CD4-positive, alpha-beta T cell treated with Interleukin-6 at 100 ng/mL for 8 hours (primary cell): ENCODE data around the gene ZDHHC14.
"Not testable (repeated sequence)": the region's sequence is repeated elsewhere in the genome, so short reads cannot be mapped to it uniquely, and the experiment has no call there.

Experiments used
- DNase-seq: peaks from one replicate; pipeline ENCODE4 v3.0.0-alpha.2; 2020; ENCODE audit warnings: mixed read lengths, low spot score

Gene ZDHHC14

GRCh38 chr6:157690441-157691210, 309.6 kb downstream of the ZDHHC14 start:
- no peak for DNase-seq

GRCh38 chr6:157691621-157692020, 310.6 kb downstream of the ZDHHC14 start:
- DNase-seq: not testable (repeated sequence)

GRCh38 chr6:157693867-157694266, 312.9 kb downstream of the ZDHHC14 start:
- no peak for DNase-seq

GRCh38 chr6:157695301-157696040, 314.5 kb downstream of the ZDHHC14 start:
- DNase-seq: no peak

- DNase-seq: no peak
Measured at GRCh38 chr6:157699777-157700636, 319.0 kb downstream of the ZDHHC14 start.

- not testable (repeated sequence) for DNase-seq
Measured at GRCh38 chr6:157706351-157706750, 325.4 kb downstream of the ZDHHC14 start.

GRCh38 chr6:157706883-157707282, 325.9 kb downstream of the ZDHHC14 start:
- DNase-seq: no peak

- DNase-seq: no peak
Measured at GRCh38 chr6:157707576-157707975, 326.6 kb downstream of the ZDHHC14 start.

- no peak for DNase-seq
Measured at GRCh38 chr6:157708239-157708638, 327.2 kb downstream of the ZDHHC14 start.

- DNase-seq: no peak
Measured at GRCh38 chr6:157708933-157709332, 327.9 kb downstream of the ZDHHC14 start.

- no peak for DNase-seq
Measured at GRCh38 chr6:157709555-157709954, 328.6 kb downstream of the ZDHHC14 start.

- no peak for DNase-seq
Measured at GRCh38 chr6:157710604-157711003, 329.6 kb downstream of the ZDHHC14 start.

- no peak for DNase-seq
Measured at GRCh38 chr6:157711060-157711459, 330.1 kb downstream of the ZDHHC14 start.

GRCh38 chr6:157712585-157713295, 331.8 kb downstream of the ZDHHC14 start:
- no peak for DNase-seq

- DNase-seq: no peak
Measured at GRCh38 chr6:157713451-157714152, 332.6 kb downstream of the ZDHHC14 start.

- DNase-seq: no peak
Measured at GRCh38 chr6:157714153-157714490, 333.1 kb downstream of the ZDHHC14 start.

GRCh38 chr6:157715728-157716164, 334.8 kb downstream of the ZDHHC14 start:
- DNase-seq: no peak

GRCh38 chr6:157716251-157716995, 335.4 kb downstream of the ZDHHC14 start:
- no peak for DNase-seq

GRCh38 chr6:157717340-157717748, 336.4 kb downstream of the ZDHHC14 start:
- no peak for DNase-seq

GRCh38 chr6:157718503-157719187, 337.7 kb downstream of the ZDHHC14 start:
- DNase-seq: no peak
